Activated T-cell treated with anti-CD3 and anti-CD28 coated beads, Interleukin-2, amount 50 U/mL, for 72 hours (primary cell): ENCODE results near the gene TMA7. TPM values are rescaled to one million over a fixed set of nuclear protein-coding genes. Genes with fewer than 3 reads are reported as not detected.
"Not testable (repeated sequence)": the region's sequence is repeated elsewhere in the genome, so short reads cannot be mapped to it uniquely, and the experiment has no call there.

Experiments used
- ATAC-seq, 2 donors: fragments of 150-1000 bp; cut with Tn5 transposase; replicated peaks in 1 of 2; 2 replicates each; pipeline ENCODE4 v1.10.0; 2021; ENCODE audit warnings: moderate library complexity in 2 of 2, mild to moderate bottlenecking in 1 of 2
- DNase-seq, 2 donors: peaks; one replicate each; pipeline ENCODE4 v3.0.0; 2021 to 2022; ENCODE audit warnings: mixed read lengths in 1 of 2
- H3K27ac Mint-ChIP-seq: one replicate; pipeline ENCODE4 v1.8.0; 2022; ENCODE audit warnings: mild to moderate bottlenecking, moderate library complexity, mixed read lengths
- H3K27me3 Mint-ChIP-seq: one replicate; pipeline ENCODE4 v1.8.0; 2022; ENCODE audit warnings: low read depth, mixed read lengths
- H3K36me3 Mint-ChIP-seq, 2 donors: one replicate each; pipeline ENCODE4 v1.8.0; 2022; ENCODE audit warnings: mixed read lengths in 2 of 2, mild to moderate bottlenecking in 1 of 2; ENCODE audit not compliant: insufficient read depth in 2 of 2
- H3K4me1 Mint-ChIP-seq: one replicate; pipeline ENCODE4 v1.8.0; 2022; ENCODE audit warnings: low read depth, mixed read lengths
- H3K4me3 Mint-ChIP-seq, 2 donors: one replicate each; pipeline ENCODE4 v1.8.0; 2022; ENCODE audit warnings: mild to moderate bottlenecking in 2 of 2, mixed read lengths in 2 of 2, moderate library complexity in 2 of 2
- H3K9me3 Mint-ChIP-seq, 2 donors: one replicate each; pipeline ENCODE4 v1.8.0; 2022; ENCODE audit warnings: mixed read lengths in 2 of 2
- total RNA-seq, 2 donors: library from RNA; stranded (reverse); gene quantifications; one replicate each; pipeline ENCODE4 v1.2.3, GENCODE V29; 2022

The TMA7 gene
- total RNA-seq = 100 to 1,000 TPM; 263 to 285 TPM

DNA sequence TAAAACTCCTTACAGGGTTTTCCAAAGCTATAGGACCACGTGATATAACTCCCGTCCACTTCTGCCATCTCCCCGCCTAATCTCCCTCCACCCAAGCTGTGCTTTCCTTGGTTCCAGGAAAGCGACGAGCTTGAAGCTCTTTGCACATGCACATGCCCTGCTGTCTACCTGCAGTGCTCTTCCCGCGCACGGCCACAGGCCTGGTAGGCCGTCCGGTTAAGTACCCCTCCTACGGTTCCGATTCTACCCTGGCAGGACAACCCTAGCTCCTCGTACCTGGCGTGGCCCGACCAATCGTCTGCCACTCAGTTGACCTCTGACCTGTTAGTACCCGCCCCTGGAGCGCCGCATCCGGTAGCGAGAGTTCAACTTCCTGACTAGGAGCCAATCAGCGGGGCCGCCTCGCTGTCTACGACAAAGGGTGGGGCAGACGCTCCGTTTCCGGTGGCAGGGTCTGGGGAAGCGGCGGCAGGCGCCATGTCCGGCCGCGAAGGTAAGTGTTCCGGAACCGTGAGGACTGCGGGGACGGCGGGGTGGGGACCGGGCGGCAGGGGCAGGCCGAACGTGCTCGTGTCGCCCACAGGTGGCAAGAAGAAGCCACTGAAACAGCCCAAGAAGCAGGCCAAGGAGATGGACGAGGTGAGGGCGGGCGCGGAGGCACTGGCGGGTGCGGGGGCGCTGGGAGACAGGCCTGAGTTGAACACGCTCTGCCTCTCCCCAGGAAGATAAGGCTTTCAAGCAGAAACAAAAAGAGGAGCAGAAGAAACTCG is at the start of gene TMA7, which contains the start of gene CCDC51:
TMA7 (plus strand) TSS at position 438 of the 770 bp plus-strand sequence; CDS start at position 478, 40 bp downstream.
CCDC51 (minus strand) TSS at position 300 of the 770 bp plus-strand sequence. CDS start 4,991 bp downstream, outside the sequence.
- ATAC-seq = peak; percentile 97
- peaks cover 7 to 13% of the 10 kb centered on the region in 2 donors for H3K36me3 Mint-ChIP-seq
- H3K27ac Mint-ChIP-seq = peak within 1 kb of the TSS; percentile 89

GRCh38 chr3:48394391-48394790 is 45.7 kb upstream of the TMA7 start:
- no peak for DNase-seq
- peaks cover 7% of the 10 kb centered on the region for H3K4me1 Mint-ChIP-seq
- no peak overlapping the region for H3K27ac Mint-ChIP-seq
- no peaks in the 10 kb centered on the region for H3K27me3 Mint-ChIP-seq
- ATAC-seq = peak; percentile 62 to 84
- no peak overlapping the region for H3K4me3 Mint-ChIP-seq
- H3K36me3 Mint-ChIP-seq = peaks cover 0 to 3% of the 10 kb centered on the region in 2 donors
- H3K9me3 Mint-ChIP-seq = no peaks in the 10 kb centered on the region

More for the DNA sequence above, at the start of gene TMA7, which contains the start of gene CCDC51:
- H3K27me3 Mint-ChIP-seq = no peaks in the 10 kb centered on the region
- DNase-seq = peak; percentile 99
- H3K4me3 Mint-ChIP-seq = peak within 1 kb of the TSS; percentile 91 to 92
- peaks cover 47% of the 10 kb centered on the region for H3K4me1 Mint-ChIP-seq
- no peaks in the 10 kb centered on the region for H3K9me3 Mint-ChIP-seq

GRCh38 chr3:48395714-48396113 is 44.3 kb upstream of the TMA7 start:
- peaks cover 7% of the 10 kb centered on the region for H3K4me1 Mint-ChIP-seq
- DNase-seq (no peak), ATAC-seq (no peak)
- H3K9me3 Mint-ChIP-seq = no peaks in the 10 kb centered on the region
- no peaks in the 10 kb centered on the region for H3K27me3 Mint-ChIP-seq
- no peak overlapping the region for H3K27ac Mint-ChIP-seq
- H3K4me3 Mint-ChIP-seq = no peak overlapping the region
- peaks cover 0 to 3% of the 10 kb centered on the region in 2 donors for H3K36me3 Mint-ChIP-seq

GRCh38 chr3:48397767-48398681 is 42.0 kb upstream of the TMA7 start:
- DNase-seq = no peak
- H3K4me3 Mint-ChIP-seq = no peak overlapping the region
- no peak overlapping the region for H3K27ac Mint-ChIP-seq

DNA sequence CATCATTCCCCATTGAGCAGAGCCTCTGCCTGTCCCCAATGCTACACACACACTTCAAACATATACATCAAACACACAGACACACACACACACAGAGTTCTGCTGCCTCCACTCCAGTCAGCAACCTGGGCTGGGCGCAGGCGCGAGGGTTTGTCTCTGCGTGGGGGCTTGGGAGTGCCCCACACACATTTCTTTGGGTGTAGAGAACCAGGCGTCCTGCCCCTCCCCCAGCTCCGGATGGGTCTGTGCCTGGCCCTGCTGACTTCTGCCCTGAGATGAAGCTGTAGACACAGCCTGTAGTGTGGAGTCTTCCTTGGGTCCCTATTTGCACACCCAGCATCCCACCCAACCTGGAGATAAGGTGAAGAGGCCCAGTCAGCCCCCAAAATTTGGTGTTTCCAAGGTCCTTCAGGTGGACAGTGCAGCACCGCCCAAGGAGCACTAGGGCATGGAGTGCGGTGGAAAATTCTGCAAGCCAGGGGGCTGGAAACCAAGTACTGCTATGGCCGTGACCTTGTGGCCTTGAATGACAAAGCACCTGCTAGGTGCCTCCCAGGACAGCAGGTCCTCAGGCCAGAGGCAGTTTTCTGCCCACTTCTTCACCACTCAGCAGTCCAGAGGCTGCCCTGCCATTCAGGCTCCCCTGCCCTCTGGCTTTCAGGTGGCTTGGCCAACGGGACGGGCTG is 41.2 kb upstream of the TMA7 start:
- no peak for ATAC-seq
- DNase-seq = no peak
- H3K27ac Mint-ChIP-seq = no peak overlapping the region
- no peak overlapping the region for H3K4me3 Mint-ChIP-seq
- H3K9me3 Mint-ChIP-seq = no peaks in the 10 kb centered on the region
- peaks cover 0 to 3% of the 10 kb centered on the region in 2 donors for H3K36me3 Mint-ChIP-seq
- no peaks in the 10 kb centered on the region for H3K27me3 Mint-ChIP-seq
- H3K4me1 Mint-ChIP-seq = peaks cover 7% of the 10 kb centered on the region

More at GRCh38 chr3:48397767-48398681, 42.0 kb upstream of the TMA7 start:
- no peaks in the 10 kb centered on the region for H3K27me3 Mint-ChIP-seq
- peaks cover 0 to 3% of the 10 kb centered on the region in 2 donors for H3K36me3 Mint-ChIP-seq
- H3K4me1 Mint-ChIP-seq = peaks cover 7% of the 10 kb centered on the region
- H3K9me3 Mint-ChIP-seq = no peaks in the 10 kb centered on the region
- ATAC-seq = no peak

DNA sequence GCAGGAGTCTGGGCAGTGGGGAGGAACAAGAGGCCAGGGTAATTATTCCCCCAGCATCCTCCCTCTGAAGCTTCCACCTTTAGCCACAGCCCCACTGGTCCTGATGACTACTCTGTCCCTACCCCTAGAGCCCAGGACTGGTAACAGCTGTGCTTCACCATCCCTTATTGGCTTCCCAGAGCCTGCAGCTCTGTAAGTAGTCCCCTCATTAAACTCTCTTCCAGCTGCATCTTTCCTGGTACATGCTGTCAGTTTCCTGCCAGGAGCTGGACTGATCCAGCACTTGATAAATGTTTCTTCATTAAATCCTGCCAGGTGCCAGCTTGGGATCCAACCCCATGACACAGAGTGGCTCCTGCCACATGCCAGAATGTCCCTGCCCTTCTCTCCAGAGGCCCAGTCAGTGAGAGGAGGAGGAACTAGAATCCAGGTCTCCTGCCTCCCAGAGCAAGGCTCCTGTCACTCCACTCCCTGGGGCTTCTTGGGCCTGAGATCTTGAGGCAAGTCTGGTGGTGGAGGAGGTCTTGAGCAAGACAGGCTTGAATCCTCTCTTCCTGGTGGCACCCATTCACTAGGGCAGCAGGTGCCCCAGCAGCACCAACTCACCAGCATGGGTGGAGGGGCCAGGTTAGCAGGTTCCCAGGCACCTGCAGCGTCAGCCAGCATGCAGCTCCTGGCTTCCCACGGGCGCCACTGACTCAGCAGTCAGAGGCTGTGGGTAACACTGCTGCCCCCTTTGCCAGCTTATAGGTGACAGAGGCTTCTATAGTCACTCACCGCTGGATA is 40.5 kb upstream of the TMA7 start:
- H3K9me3 Mint-ChIP-seq = no peaks in the 10 kb centered on the region
- no peak for DNase-seq
- H3K4me1 Mint-ChIP-seq = peaks cover 3% of the 10 kb centered on the region
- H3K27me3 Mint-ChIP-seq = no peaks in the 10 kb centered on the region
- ATAC-seq = no peak
- peaks cover 0 to 2% of the 10 kb centered on the region in 2 donors for H3K36me3 Mint-ChIP-seq
- H3K27ac Mint-ChIP-seq = no peak overlapping the region
- no peak overlapping the region for H3K4me3 Mint-ChIP-seq

DNA sequence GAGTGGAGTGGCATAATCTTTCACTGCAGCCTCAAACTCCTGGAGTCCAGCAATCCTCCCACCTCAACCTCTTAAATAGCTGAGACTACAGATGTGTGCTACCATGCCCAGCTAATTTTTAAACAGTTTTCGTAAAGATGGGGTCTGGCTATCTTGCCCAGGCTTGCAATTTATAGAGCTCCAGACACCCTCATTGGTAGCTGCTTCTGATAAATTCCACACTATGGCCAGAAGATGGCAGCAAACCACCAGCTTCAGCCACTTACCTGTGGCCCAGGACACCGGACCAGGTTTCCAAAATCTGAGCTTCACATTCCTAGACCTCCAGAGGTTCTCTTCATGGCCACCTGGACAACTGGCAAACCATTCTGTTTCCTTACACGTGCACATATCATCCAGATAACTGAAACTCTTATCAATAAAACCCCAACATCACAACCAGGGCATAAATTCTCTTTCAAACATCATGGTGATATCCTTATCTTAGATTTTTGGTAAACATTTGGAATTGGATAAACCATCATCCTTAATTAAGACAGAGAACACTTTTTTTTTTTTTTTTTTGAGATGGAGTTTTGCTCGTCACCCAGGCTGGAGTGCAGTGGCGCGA is 39.1 kb upstream of the TMA7 start:
- peak; percentile 76 to 82 for ATAC-seq
- Mint-ChIP-seq H3K27me3 (no peaks in the 10 kb centered on the region), H3K4me1 (no peaks in the 10 kb centered on the region)

DNA sequence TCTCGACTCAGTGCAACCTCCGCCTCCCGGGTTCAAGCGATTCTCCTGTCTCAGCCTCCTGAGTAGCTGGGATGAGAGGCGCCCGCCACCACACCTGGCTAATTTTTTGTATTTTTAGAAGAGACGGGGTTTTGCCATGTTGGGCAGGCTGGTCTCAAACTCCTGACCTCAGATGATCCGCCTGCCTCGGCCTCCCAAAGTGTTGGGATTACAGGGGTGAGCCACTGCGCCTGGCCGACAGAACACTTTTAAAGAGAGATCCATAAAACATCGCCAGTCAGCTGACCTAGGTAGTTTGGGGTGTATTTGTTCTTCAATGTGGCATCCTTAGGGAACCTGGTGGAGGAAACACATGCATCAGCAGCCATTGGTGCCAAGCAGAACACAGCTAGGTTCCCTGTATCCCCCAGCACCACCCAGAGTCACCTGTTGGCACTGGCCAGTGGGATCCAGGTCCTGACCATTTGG is 38.6 kb upstream of the TMA7 start:
- not testable (repeated sequence) for H3K27ac Mint-ChIP-seq, H3K36me3 Mint-ChIP-seq, H3K27me3 Mint-ChIP-seq, H3K4me1 Mint-ChIP-seq, H3K4me3 Mint-ChIP-seq, H3K9me3 Mint-ChIP-seq, DNase-seq, ATAC-seq

More for the DNA sequence above, 39.1 kb upstream of the TMA7 start:
- no peaks in the 10 kb centered on the region for H3K36me3 Mint-ChIP-seq
- H3K4me3 Mint-ChIP-seq = no peak overlapping the region
- DNase-seq = peak; percentile 61 to 62
- no peak overlapping the region for H3K27ac Mint-ChIP-seq
- no peaks in the 10 kb centered on the region for H3K9me3 Mint-ChIP-seq

DNA sequence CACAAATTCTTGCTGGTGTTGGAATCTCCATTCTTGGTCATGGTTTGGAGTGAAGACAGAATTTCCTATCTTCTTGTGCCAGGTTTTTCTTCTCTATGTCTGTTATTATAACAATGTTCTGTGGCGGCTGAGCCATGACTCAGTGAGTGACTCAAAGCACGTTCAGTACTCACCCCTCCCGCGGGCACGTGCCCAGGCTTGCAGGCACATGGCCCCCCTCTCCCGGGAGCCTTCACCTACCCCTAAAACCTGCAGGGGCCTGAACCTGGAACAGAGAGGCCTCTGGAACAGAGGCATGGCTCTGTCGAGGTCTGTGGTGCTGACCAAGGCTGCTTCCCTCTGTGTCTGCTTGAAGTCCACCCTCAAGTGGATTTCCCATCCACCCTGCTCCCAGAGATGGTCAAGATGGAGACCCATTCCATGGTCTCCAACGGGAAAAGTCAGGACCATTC is 37.8 kb upstream of the TMA7 start:
- Mint-ChIP-seq H3K4me3 (no peak overlapping the region), H3K9me3 (no peaks in the 10 kb centered on the region), H3K27ac (no peak overlapping the region), H3K27me3 (no peaks in the 10 kb centered on the region), H3K4me1 (no peaks in the 10 kb centered on the region), H3K36me3 (no peaks in the 10 kb centered on the region)
- ATAC-seq (no peak), DNase-seq (no peak)

- no peak for ATAC-seq
- Mint-ChIP-seq H3K36me3 (no peaks in the 10 kb centered on the region), H3K27me3 (no peaks in the 10 kb centered on the region), H3K4me3 (no peak overlapping the region), H3K4me1 (no peaks in the 10 kb centered on the region), H3K9me3 (no peaks in the 10 kb centered on the region), H3K27ac (no peak overlapping the region)
- DNase-seq = no peak
Measured at GRCh38 chr3:48402907-48403306, 37.1 kb upstream of the TMA7 start.

GRCh38 chr3:48403533-48404439 is 36.3 kb upstream of the TMA7 start:
- H3K4me1 Mint-ChIP-seq = no peaks in the 10 kb centered on the region
- H3K36me3 Mint-ChIP-seq = no peaks in the 10 kb centered on the region
- H3K9me3 Mint-ChIP-seq = no peaks in the 10 kb centered on the region
- H3K4me3 Mint-ChIP-seq = no peak overlapping the region
- no peak for ATAC-seq
- no peaks in the 10 kb centered on the region for H3K27me3 Mint-ChIP-seq
- no peak for DNase-seq
- H3K27ac Mint-ChIP-seq = no peak overlapping the region
